Fibroblast of lung (primary cell): ENCODE measurements around the gene KDM8. TPM values are rescaled to one million over a fixed set of nuclear protein-coding genes. Genes with fewer than 3 reads are reported as not detected.

ENCODE experiments used
- DNase-seq, 2 donors: peaks; one replicate each; pipeline versions ENCODE4 v3.0.0 to v3.0.0-alpha.2; 2010; ENCODE audit warnings: low read depth in 2 of 2
- H2AFZ ChIP-seq: 2 replicates; pipeline ENCODE4 v1.5.1; 2012; ENCODE audit warnings: low read length, control low read depth, inconsistent platforms
- H3K27ac ChIP-seq: 2 replicates; pipeline ENCODE4 v1.5.1; 2011; ENCODE audit warnings: low read length, control low read depth; ENCODE audit not compliant: insufficient read depth
- H3K27me3 ChIP-seq: 2 replicates; pipeline ENCODE4 v1.5.1; 2011; ENCODE audit warnings: mild to moderate bottlenecking, low read length; ENCODE audit not compliant: control insufficient read depth, insufficient read depth
- H3K36me3 ChIP-seq: 2 replicates; pipeline ENCODE4 v1.5.1; 2011; ENCODE audit warnings: low read length; ENCODE audit not compliant: control insufficient read depth, insufficient read depth
- H3K4me1 ChIP-seq: 2 replicates; pipeline ENCODE4 v1.5.1; 2011; ENCODE audit warnings: low read length; ENCODE audit not compliant: control insufficient read depth, insufficient read depth; ENCODE audit errors: extremely low read depth
- H3K4me2 ChIP-seq: 2 replicates; pipeline ENCODE4 v1.5.1; 2011; ENCODE audit warnings: low read length, control low read depth; ENCODE audit not compliant: insufficient read depth; ENCODE audit errors: extremely low read depth
- H3K4me3 ChIP-seq, 4 experiments: fragments of 200-600 bp in 1 of 4; sonication (generic) in 1 of 4; replicated peaks in 1 of 4; 2 replicates each; pipeline ENCODE4 v1.5.1; 2011 to 2016; ENCODE audit warnings: low read length in 4 of 4, low read depth in 3 of 4, mild to moderate bottlenecking in 3 of 4, control low read depth in 2 of 4, inconsistent platforms in 1 of 4, mixed read lengths in 1 of 4; ENCODE audit not compliant: insufficient read depth in 1 of 4; ENCODE audit errors: control extremely low read depth in 1 of 4
- H3K79me2 ChIP-seq: 2 replicates; pipeline ENCODE4 v1.5.1; 2012; ENCODE audit warnings: mild to moderate bottlenecking, low read length, inconsistent platforms; ENCODE audit not compliant: control insufficient read depth, insufficient read depth
- H3K9ac ChIP-seq: 2 replicates; pipeline ENCODE4 v1.5.1; 2011; ENCODE audit warnings: mild to moderate bottlenecking, low read length, control low read depth; ENCODE audit not compliant: insufficient read depth
- H3K9me3 ChIP-seq: 2 replicates; pipeline ENCODE4 v1.5.1; 2012; ENCODE audit warnings: low read depth, low read length; ENCODE audit not compliant: control insufficient read depth, insufficient read depth
- H4K20me1 ChIP-seq: 2 replicates; pipeline ENCODE4 v1.5.1; 2011; ENCODE audit warnings: low read length; ENCODE audit not compliant: control insufficient read depth, insufficient read depth; ENCODE audit errors: extremely low read depth
- EZH2 ChIP-seq: IDR thresholded peaks from 2 replicates; pipeline ENCODE4 v1.5.1; 2012; ENCODE audit warnings: low read length, control low read depth, mild to moderate bottlenecking; ENCODE audit errors: missing control alignments
- polyA plus RNA-seq, 2 donors: library from polyadenylated mRNA; depleted of rRNA in 1 of 2; stranded (reverse) in 1 of 2; unstranded in 1 of 2; fragments of >200 nt; gene quantifications; 2 replicates each; pipeline ENCODE4 v1.2.1, GENCODE V29; 2011 to 2012; ENCODE audit warnings: missing spikeins in 1 of 2
- total RNA-seq: library from RNA; depleted of rRNA; stranded (reverse); fragments of >200 nt; gene quantifications from 2 replicates; pipeline ENCODE4 v1.2.1, GENCODE V29; 2014
- TF ChIP-seq, protein P1 (sequence below), 2 donors: IDR thresholded peaks in 1 of 2; conservative IDR thresholded peaks in 1 of 2; 1 replicate in 1 of 2; 2 replicates in 1 of 2; pipeline ENCODE4 v1.5.1; 2011 to 2012; ENCODE audit warnings: low read length in 2 of 2, control low read depth in 1 of 2, inconsistent platforms in 1 of 2, low read depth in 1 of 2, mild to moderate bottlenecking in 1 of 2

KDM8 gene
- total and polyA plus RNA-seq, 2 donors (not counting 1 experiment from before 2014, with no cell fraction given) = 2.0 to 3.6 TPM

DNA sequence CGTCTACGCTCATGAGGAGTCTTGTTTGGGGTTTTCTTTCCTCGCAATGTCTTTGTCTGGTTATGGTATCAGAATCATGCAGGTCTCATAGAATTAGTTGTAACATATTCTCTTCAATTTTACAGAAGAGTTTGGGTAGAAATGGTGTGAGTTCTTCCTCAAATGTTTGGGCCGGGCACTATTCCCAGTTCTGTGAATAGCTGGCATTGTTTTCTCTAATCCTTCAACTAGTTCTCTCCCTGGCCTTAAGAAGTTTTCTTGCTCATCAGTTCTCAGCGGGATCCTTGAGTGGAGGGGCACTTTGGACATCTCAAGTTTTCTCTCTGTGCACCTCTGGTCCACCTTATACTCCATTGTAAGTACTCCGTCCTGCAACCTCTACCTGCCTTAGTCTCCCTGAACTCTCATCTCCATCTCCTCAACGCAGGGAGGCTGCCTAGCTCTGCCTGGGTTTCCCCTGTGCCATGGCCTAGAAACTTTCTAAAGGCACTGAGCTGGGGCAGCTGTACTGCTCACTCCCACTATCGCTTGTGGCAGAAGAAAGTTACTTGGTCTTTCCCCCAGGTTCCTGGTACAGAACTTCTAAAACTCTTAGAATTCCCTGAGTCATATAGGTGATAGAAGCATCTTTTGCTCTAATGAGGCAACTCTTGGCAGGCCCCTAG is 48.3 kb downstream of the KDM8 start:
- peaks cover 9% of the 10 kb centered on the region for H3K4me1 ChIP-seq
- no peaks in the 10 kb centered on the region for H4K20me1 ChIP-seq
- H3K27ac ChIP-seq = no peak overlapping the region
- no peaks in the 10 kb centered on the region for H3K9me3 ChIP-seq
- no peak for TF ChIP-seq EZH2
- TF ChIP-seq, protein P1, sequence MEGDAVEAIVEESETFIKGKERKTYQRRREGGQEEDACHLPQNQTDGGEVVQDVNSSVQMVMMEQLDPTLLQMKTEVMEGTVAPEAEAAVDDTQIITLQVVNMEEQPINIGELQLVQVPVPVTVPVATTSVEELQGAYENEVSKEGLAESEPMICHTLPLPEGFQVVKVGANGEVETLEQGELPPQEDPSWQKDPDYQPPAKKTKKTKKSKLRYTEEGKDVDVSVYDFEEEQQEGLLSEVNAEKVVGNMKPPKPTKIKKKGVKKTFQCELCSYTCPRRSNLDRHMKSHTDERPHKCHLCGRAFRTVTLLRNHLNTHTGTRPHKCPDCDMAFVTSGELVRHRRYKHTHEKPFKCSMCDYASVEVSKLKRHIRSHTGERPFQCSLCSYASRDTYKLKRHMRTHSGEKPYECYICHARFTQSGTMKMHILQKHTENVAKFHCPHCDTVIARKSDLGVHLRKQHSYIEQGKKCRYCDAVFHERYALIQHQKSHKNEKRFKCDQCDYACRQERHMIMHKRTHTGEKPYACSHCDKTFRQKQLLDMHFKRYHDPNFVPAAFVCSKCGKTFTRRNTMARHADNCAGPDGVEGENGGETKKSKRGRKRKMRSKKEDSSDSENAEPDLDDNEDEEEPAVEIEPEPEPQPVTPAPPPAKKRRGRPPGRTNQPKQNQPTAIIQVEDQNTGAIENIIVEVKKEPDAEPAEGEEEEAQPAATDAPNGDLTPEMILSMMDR (conservative IDR thresholded peaks at IDR 0.05 in 1 of 2, IDR thresholded peaks at IDR 0.05 in 1 of 2; ENCODE audit: low read depth in 1 of 2, low read length in 2 of 2) = no peak
- no peaks in the 10 kb centered on the region for H3K79me2 ChIP-seq
- no peak overlapping the region for H2AFZ ChIP-seq
- no peak overlapping the region for H3K4me3 ChIP-seq
- no peak for DNase-seq
- H3K9ac ChIP-seq = no peak overlapping the region
- H3K36me3 ChIP-seq = peaks cover 2% of the 10 kb centered on the region
- H3K27me3 ChIP-seq = no peaks in the 10 kb centered on the region
- H3K4me2 ChIP-seq = no peak overlapping the region

DNA sequence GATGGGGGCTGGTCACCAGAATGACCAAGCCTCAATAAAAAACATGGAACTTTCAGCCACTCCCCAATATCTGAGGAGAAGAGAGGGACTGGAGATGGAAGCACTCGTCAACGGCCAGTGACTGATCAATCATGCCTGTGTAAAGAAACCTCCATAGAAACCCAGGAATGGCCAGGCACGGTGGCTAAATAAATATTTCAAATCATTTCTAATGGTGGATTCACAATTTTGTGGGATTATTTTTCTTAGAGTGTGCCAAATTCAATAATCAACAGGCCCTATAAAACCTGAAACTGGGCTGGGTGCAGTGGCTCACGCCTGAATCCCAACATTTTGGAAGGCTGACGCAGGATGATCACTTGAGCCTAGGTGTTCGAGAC is 48.9 kb downstream of the KDM8 start:
- no peak for DNase-seq
- no peaks in the 10 kb centered on the region for H3K27me3 ChIP-seq
- no peaks in the 10 kb centered on the region for H4K20me1 ChIP-seq
- no peak overlapping the region for H3K4me3 ChIP-seq
- no peak for TF ChIP-seq EZH2
- TF ChIP-seq, protein P1 (conservative IDR thresholded peaks at IDR 0.05 in 1 of 2, IDR thresholded peaks at IDR 0.05 in 1 of 2; ENCODE audit: low read depth in 1 of 2, low read length in 2 of 2) = no peak
- H3K9me3 ChIP-seq = no peaks in the 10 kb centered on the region
- H3K79me2 ChIP-seq = no peaks in the 10 kb centered on the region
- peaks cover 9% of the 10 kb centered on the region for H3K4me1 ChIP-seq
- no peak overlapping the region for H3K27ac ChIP-seq
- H3K9ac ChIP-seq = no peak overlapping the region
- no peak overlapping the region for H3K4me2 ChIP-seq
- no peak overlapping the region for H2AFZ ChIP-seq
- peaks cover 2% of the 10 kb centered on the region for H3K36me3 ChIP-seq

DNA sequence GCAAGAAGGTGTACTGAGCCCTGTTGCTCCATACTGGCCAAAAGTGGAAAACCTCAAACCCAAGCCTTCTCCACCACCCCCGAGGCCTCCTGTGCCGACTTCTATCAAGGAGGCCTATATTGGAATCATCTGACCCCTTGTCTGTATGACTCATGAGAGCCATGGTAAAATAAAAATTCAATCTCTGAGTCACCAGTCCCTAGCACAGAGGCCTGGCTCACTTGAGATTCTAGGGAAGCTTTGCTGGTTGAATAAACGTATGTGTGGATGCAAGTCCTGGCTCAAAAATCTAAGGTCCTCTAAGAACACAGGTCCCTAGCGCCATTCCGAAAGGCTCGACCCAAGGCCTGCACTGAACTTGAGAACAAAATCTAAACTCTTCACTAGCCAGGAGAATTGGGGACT is 50.2 kb downstream of the KDM8 start:
- no peak overlapping the region for H3K9ac ChIP-seq
- peak; percentile 86 to 91 for DNase-seq
- H2AFZ ChIP-seq = no peak overlapping the region
- peak overlapping the region; percentile 1 for H3K4me2 ChIP-seq
- no peaks in the 10 kb centered on the region for H4K20me1 ChIP-seq
- no peaks in the 10 kb centered on the region for H3K79me2 ChIP-seq
- no peaks in the 10 kb centered on the region for H3K27me3 ChIP-seq
- peaks cover 18% of the 10 kb centered on the region for H3K4me1 ChIP-seq
- no peaks in the 10 kb centered on the region for H3K9me3 ChIP-seq
- peak overlapping the region; percentile 61 for H3K27ac ChIP-seq
- TF ChIP-seq, protein P1 (conservative IDR thresholded peaks at IDR 0.05 in 1 of 2, IDR thresholded peaks at IDR 0.05 in 1 of 2; ENCODE audit: low read depth in 1 of 2, low read length in 2 of 2) = no peak
- no peak for TF ChIP-seq EZH2
- peaks cover 4% of the 10 kb centered on the region for H3K36me3 ChIP-seq
- no peak overlapping the region for H3K4me3 ChIP-seq
